HG03571 (cell line): ENCODE results near the gene ACP4.

Experiments used
- ATAC-seq: cut with Tn5 transposase; IDR thresholded peaks from one replicate; pipeline ENCODE4 v1.9.1; 2021; ENCODE audit not compliant: unreplicated experiment

ACP4 gene

GRCh38 chr19:50839712-50840655, 49.8 kb downstream of the ACP4 start:
- no peak for ATAC-seq

- ATAC-seq, result no peak
These were observed 51.9 kb downstream of the ACP4 start for GRCh38 chr19:50842130-50842529.

GRCh38 chr19:50843205-50843604, 53.0 kb downstream of the ACP4 start:
- ATAC-seq, result no peak

- no peak for ATAC-seq
These were observed 53.5 kb downstream of the ACP4 start for GRCh38 chr19:50843701-50844221.

GRCh38 chr19:50844296-50844935, 54.2 kb downstream of the ACP4 start:
- no peak for ATAC-seq
